Ascending aorta (tissue), 2 donors: ENCODE data around the gene FBLIM1. TPM values are rescaled to one million over a fixed set of nuclear protein-coding genes. Genes with fewer than 3 reads are reported as not detected.

Source experiments
- DNase-seq, 2 donors: peaks; one replicate each; pipeline ENCODE4 v3.0.0-alpha.2; 2019; ENCODE audit warnings: low spot score in 2 of 2
- H3K27ac ChIP-seq, 2 donors: fragments of 200-600 bp; sonication (generic); one replicate each; pipeline ENCODE4 v1.5.1; 2016 to 2017; ENCODE audit warnings: mild to moderate bottlenecking in 1 of 2
- H3K27me3 ChIP-seq: fragments of 200-600 bp; sonication (generic); one replicate; pipeline ENCODE4 v1.5.1; 2017
- H3K36me3 ChIP-seq, 2 donors: fragments of 200-600 bp; sonication (generic); one replicate each; pipeline ENCODE4 v1.5.1; 2016
- H3K4me1 ChIP-seq, 2 donors: fragments of 200-600 bp; sonication (generic); one replicate each; pipeline ENCODE4 v1.5.1; 2016 to 2017; ENCODE audit warnings: mild to moderate bottlenecking in 1 of 2
- H3K4me3 ChIP-seq, 2 donors: fragments of 200-600 bp; sonication (generic); one replicate each; pipeline ENCODE4 v1.5.1; 2016 to 2017; ENCODE audit warnings: mild to moderate bottlenecking in 1 of 2
- H3K9me3 ChIP-seq, 2 donors: fragments of 200-600 bp; sonication (generic); one replicate each; pipeline ENCODE4 v1.5.1; 2016
- intact Hi-C: fragments of 100-400 bp; cut with DNase I; formaldehyde crosslinking; loops from one replicate; pipeline ENCODE4 v1.15.1; 2023
- total RNA-seq: library from RNA; depleted of rRNA; stranded (reverse); fragments of >200 nt; gene quantifications from one replicate; pipeline ENCODE4 v1.1.0, GENCODE V29; 2016
- TF ChIP-seq, protein P1 (sequence below), 3 experiments: fragments of 200-600 bp in 2 of 3; fragments of 450-650 bp in 1 of 3; sonication (generic) in 2 of 3; IDR thresholded peaks; one replicate each; pipeline ENCODE4 v1.5.1; 2016 to 2019; ENCODE audit warnings: antibody characterized with exemption in 3 of 3, mild to moderate bottlenecking in 1 of 3, moderate library complexity in 1 of 3

The FBLIM1 gene
- total RNA-seq, 1 donor from 2014 or later: 641 TPM

DNA sequence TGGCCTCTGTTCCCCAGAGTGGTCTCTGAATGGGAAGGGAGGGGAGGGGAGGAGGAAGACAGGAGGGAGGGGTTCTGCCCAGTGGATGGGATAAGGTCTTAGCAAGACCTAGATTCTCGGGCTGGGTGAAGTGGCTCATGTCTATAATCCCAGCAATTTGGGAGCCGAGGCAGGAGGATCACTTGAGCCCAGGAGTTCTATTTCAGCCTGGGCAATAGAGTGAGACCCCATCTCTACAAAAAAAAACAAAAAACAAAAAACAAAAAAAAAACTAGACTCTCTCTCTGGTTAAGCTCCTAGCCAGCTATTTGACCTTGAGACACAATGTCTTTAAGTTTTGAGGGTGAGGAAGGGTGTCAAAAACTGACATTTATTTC, 37.5 kb downstream of the FBLIM1 start:
- no peak for DNase-seq
- no peak overlapping the region for H3K4me3 ChIP-seq
- TF ChIP-seq, protein P1, sequence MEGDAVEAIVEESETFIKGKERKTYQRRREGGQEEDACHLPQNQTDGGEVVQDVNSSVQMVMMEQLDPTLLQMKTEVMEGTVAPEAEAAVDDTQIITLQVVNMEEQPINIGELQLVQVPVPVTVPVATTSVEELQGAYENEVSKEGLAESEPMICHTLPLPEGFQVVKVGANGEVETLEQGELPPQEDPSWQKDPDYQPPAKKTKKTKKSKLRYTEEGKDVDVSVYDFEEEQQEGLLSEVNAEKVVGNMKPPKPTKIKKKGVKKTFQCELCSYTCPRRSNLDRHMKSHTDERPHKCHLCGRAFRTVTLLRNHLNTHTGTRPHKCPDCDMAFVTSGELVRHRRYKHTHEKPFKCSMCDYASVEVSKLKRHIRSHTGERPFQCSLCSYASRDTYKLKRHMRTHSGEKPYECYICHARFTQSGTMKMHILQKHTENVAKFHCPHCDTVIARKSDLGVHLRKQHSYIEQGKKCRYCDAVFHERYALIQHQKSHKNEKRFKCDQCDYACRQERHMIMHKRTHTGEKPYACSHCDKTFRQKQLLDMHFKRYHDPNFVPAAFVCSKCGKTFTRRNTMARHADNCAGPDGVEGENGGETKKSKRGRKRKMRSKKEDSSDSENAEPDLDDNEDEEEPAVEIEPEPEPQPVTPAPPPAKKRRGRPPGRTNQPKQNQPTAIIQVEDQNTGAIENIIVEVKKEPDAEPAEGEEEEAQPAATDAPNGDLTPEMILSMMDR (IDR thresholded peaks at IDR 0.05): no peak
- H3K27ac ChIP-seq: peak overlapping the region; percentile 84 to 90
- H3K36me3 ChIP-seq: no peaks in the 10 kb centered on the region
- intact Hi-C loops: loop anchor here (5.0 kb wide), 4 partner anchors 51 to 351 kb away; partner anchors contain the start of genes HSPB7 and SPEN
- H3K27me3 ChIP-seq: no peaks in the 10 kb centered on the region
- H3K4me1 ChIP-seq: peaks cover 16 to 72% of the 10 kb centered on the region in 2 donors
- H3K9me3 ChIP-seq: no peaks in the 10 kb centered on the region

DNA sequence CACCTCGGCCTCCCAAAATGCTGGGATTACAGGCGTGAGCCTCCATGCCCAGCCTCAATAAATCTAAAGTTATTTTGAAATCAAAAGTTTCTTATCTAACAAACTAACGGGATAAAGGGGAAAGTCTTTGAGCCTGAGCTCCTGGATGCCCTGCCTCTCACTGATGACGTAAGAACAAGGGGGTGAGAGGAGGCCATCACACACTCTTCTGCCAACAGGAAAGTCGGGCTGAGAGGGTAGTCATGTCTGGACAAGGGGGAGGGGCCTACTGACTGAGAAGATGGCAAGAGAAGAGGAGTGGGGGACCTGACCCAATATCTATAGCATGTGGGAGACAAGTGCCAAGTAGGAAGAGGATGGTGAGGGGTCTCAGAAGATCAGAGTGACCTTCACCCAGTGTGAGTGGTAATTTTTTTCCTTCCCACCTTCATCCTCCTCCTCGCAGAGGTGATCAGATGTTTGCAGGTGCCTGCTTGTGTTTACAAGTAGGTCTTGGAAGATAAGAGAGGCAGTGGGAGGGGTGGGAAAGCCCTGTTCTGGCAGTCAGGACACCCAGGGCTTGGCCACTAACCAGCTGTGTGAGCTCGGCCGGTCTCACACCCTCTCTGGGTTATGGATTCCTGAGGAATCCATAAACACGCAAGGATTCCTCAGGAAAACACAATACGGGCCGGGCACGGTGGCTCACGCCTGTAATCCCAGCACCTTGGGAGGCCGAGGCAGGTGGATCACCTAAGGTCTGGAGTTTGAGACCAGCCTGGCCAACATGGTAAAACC, 39.2 kb downstream of the FBLIM1 start:
- DNase-seq: no peak
- Histone ChIP-seq H3K4me1 (peaks cover 16 to 74% of the 10 kb centered on the region in 2 donors), H3K27me3 (no peaks in the 10 kb centered on the region), H3K9me3 (no peaks in the 10 kb centered on the region), H3K4me3 (no peak overlapping the region), H3K36me3 (no peaks in the 10 kb centered on the region), H3K27ac (peak overlapping the region; percentile 84 to 90)
- intact Hi-C loops: loop anchor here (5.0 kb wide), 4 partner anchors 49 to 349 kb away; partner anchors contain the start of genes HSPB7 and SPEN
- TF ChIP-seq, protein P1 (IDR thresholded peaks at IDR 0.05): no peak

DNA sequence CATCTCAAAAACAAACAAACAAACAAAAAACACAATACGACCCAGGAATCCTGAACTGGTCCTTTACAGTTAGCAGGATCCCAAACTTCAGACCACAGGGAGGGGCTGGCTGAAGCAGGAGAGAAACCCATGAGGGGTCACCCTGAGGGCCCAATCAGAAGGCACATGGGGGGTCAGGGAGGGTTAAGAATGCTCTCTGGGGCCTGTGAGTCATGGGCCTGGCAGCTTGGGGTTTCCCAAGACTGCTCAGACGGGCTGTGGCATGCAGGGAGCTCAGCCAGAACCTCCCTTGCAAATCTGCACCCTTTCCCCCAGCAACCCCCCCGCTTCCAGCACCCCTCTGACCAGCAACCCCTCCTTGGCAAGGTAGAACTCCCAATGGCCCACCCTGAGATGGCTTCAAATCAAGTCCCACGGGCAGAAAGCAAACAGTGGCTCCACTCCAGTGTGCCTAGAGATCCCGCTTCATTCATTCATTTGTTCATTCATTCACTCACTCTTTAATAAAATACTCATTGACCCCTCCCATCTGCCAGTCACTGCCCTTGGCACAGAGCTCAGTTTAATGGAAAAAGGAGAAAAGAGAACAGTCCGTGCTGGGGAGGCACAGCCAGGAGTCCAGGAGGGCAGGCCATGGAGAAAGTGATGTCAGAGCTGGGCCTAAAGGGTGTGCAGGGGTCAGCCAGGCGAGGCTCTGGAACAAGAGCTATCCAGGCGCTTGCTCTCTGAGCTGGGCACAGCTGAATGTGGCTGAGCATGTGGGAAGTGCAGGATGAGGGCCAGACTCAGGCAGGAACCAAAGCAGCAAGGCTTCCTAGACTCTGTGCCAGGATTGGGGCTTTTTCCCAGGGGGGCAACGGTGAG, 40.6 kb downstream of the FBLIM1 start:
- intact Hi-C loops: loop anchor here (1.0 to 5.0 kb wide), 5 partner anchors 48 to 348 kb away; partner anchors contain the start of genes HSPB7 and SPEN
- peak; percentile 81 to 95 for DNase-seq
- Histone ChIP-seq H3K4me3 (no peak overlapping the region), H3K4me1 (peaks cover 16 to 66% of the 10 kb centered on the region in 2 donors), H3K27ac (peak overlapping the region; percentile 84 to 90), H3K27me3 (no peaks in the 10 kb centered on the region), H3K36me3 (no peaks in the 10 kb centered on the region), H3K9me3 (no peaks in the 10 kb centered on the region)
- TF ChIP-seq, protein P1 (IDR thresholded peaks at IDR 0.05): no peak

DNA sequence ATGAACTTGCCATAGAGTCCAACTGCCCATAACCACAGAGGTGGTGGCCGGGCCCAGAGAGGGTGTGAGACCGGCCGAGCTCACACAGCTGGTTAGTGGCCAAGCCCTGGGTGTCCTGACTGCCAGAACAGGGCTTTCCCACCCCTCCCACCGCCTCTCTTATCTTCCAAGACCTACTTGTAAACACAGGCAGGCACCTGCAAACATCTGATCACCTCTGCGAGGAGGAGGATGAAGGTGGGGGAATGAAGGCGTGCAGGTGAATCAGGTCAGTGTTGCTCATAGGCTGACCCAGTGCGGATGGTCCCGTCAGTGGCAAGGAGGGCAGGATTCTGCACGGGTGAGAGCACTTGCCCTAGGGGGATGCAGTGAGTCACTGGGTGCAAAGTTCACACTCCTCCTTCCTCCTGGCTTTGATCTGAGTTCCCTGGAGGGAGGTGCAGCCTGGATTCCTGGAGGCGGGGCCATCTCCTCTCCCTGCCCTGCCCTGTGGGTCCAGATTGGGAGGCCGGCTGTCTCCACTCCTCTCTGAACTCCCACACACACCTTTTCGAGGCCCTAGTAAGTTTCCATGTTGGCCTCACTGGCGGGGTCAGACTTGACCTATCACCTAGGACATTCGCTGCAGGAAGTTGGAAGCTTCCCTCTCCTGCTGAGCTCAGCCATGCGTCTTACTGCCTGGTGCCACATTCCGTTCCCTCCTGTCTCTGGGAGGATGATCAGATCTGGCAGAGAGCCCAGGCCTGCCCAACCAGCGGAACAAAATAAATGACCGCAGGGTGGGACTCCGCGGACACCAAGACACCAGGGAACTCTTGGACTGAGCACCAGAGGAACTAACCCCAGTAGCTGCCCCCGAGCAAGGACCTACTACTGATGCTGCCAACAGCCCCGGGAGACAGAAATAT, 41.6 kb downstream of the FBLIM1 start:
- peak overlapping the region; percentile 84 to 90 for H3K27ac ChIP-seq
- peaks cover 16 to 63% of the 10 kb centered on the region in 2 donors for H3K4me1 ChIP-seq

More for the DNA sequence above, 41.6 kb downstream of the FBLIM1 start:
- TF ChIP-seq, protein P1 (IDR thresholded peaks at IDR 0.05): no peak
- peak in 1 of 2 donors; percentile 76 for DNase-seq
- Histone ChIP-seq H3K9me3 (no peaks in the 10 kb centered on the region), H3K36me3 (no peaks in the 10 kb centered on the region), H3K27me3 (no peaks in the 10 kb centered on the region), H3K4me3 (no peak overlapping the region)
- intact Hi-C loops: loop anchor here (1.0 to 5.0 kb wide), 6 partner anchors 34 to 347 kb away; partner anchors contain the start of genes HSPB7 and SPEN
